HEK293T (cell line): ENCODE measurements around the gene LTA4H.

Source experiments
- CTCF ChIA-PET: fragments of 350-600 bp; formaldehyde crosslinking; extraction: SDS; loops from one replicate; lab custom pipeline; 2021; ENCODE audit warnings: antibody characterized with exemption, inconsistent platforms; lab: Yijun Ruan, JAX
- POLR2A ChIA-PET: fragments of 350-600 bp; formaldehyde crosslinking; extraction: SDS; loops from one replicate; lab custom pipeline; 2020; ENCODE audit warnings: antibody characterized with exemption, inconsistent platforms; lab: Yijun Ruan, JAX
- DNase-seq: peaks from one replicate; pipeline ENCODE4 v3.0.0; 2012; ENCODE audit warnings: mixed read lengths; ENCODE audit errors: extremely low spot score
- ARNT ChIP-seq: fragments of 450-650 bp; IDR thresholded peaks from 2 replicates; pipeline ENCODE4 v1.6.1; 2017; ENCODE audit warnings: mild to moderate bottlenecking
- BHLHE40 ChIP-seq: fragments of 450-650 bp; IDR thresholded peaks from 2 replicates; pipeline ENCODE4 v1.6.1; 2016; ENCODE audit warnings: mild to moderate bottlenecking, moderate library complexity, borderline replicate concordance
- CTBP1 ChIP-seq: fragments of 450-650 bp; IDR thresholded peaks from 2 replicates; pipeline ENCODE4 v1.6.1; 2016; ENCODE audit warnings: borderline replicate concordance
- ELF4 ChIP-seq: fragments of 450-650 bp; IDR thresholded peaks from 2 replicates; pipeline ENCODE4 v1.6.1; 2017; ENCODE audit warnings: antibody characterized with exemption
- FOXA1 ChIP-seq: fragments of 450-650 bp; IDR thresholded peaks from 2 replicates; pipeline ENCODE4 v1.6.1; 2016; ENCODE audit warnings: mild to moderate bottlenecking
- FOXK2 ChIP-seq: fragments of 450-650 bp; IDR thresholded peaks from 2 replicates; pipeline ENCODE4 v1.6.1; 2016; ENCODE audit warnings: mild to moderate bottlenecking
- FOXM1 ChIP-seq: fragments of 450-650 bp; IDR thresholded peaks from 2 replicates; pipeline ENCODE4 v1.6.1; 2017; ENCODE audit warnings: mild to moderate bottlenecking, borderline replicate concordance
- HDGF ChIP-seq: fragments of 450-650 bp; IDR thresholded peaks from 2 replicates; pipeline ENCODE4 v1.6.1; 2017; ENCODE audit warnings: antibody characterized with exemption, borderline replicate concordance
- L3MBTL2 ChIP-seq: fragments of 450-650 bp; conservative IDR thresholded peaks from 2 replicates; pipeline ENCODE4 v1.6.1; 2016; ENCODE audit warnings: mild to moderate bottlenecking
- LEF1 ChIP-seq: fragments of 450-650 bp; IDR thresholded peaks from 2 replicates; pipeline ENCODE4 v1.6.1; 2017; ENCODE audit warnings: mild to moderate bottlenecking, borderline replicate concordance
- NFRKB ChIP-seq: fragments of 450-650 bp; IDR thresholded peaks from 2 replicates; pipeline ENCODE4 v1.6.1; 2016; ENCODE audit warnings: mild to moderate bottlenecking, moderate library complexity
- SP1 ChIP-seq: fragments of 450-650 bp; IDR thresholded peaks from 2 replicates; pipeline ENCODE4 v1.6.1; 2017
- SUZ12 ChIP-seq: fragments of 450-650 bp; IDR thresholded peaks from 2 replicates; pipeline ENCODE4 v1.6.1; 2016; ENCODE audit warnings: mild to moderate bottlenecking
- TARDBP ChIP-seq: fragments of 450-650 bp; IDR thresholded peaks from 2 replicates; pipeline ENCODE4 v1.6.1; 2016
- ZNF384 ChIP-seq: fragments of 450-650 bp; IDR thresholded peaks from 2 replicates; pipeline ENCODE4 v1.6.1; 2016
- TF ChIP-seq, protein P1 (sequence below): fragments of 450-650 bp; IDR thresholded peaks from 2 replicates; pipeline ENCODE4 v1.6.1; 2016

The LTA4H gene

DNA sequence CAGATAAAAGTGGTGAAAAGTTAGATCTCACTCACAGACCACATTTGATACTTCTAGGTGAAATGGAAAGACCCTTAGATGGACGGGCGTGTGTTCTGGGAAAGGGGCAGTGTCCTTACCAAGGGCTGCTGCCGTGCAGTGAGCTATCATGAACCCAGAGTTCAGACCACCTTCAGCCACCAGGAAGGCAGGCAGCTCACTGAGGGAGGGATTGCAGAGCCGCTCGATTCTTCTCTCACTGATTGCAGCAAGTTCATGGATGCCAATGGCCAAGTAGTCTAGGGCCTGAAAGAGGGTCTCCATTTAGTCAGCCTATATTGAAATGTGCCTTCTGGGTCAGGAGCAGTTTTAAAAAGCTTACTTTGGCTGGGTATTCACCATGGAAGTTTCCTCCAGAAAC is 55.0 kb downstream of the LTA4H start:
- ChIA-PET POLR2A (no interaction called here), CTCF (interaction anchor here (0.6 kb wide), 1 partner anchor 1266 kb away, joined by 3 read pairs; no protein-coding TSS in a partner anchor)
- no peak for DNase-seq
- no peak for TF ChIP-seq BHLHE40
- TF ChIP-seq FOXM1 = no peak
- no peak for TF ChIP-seq ZNF384
- no peak for TF ChIP-seq L3MBTL2
- no peak for TF ChIP-seq TARDBP
- no peak for TF ChIP-seq CTBP1
- TF ChIP-seq HDGF = no peak
- no peak for TF ChIP-seq ELF4
- TF ChIP-seq SP1 = no peak
- TF ChIP-seq FOXK2 = no peak
- no peak for TF ChIP-seq FOXA1
- no peak for TF ChIP-seq NFRKB
- no peak for TF ChIP-seq SUZ12
- TF ChIP-seq, protein P1, sequence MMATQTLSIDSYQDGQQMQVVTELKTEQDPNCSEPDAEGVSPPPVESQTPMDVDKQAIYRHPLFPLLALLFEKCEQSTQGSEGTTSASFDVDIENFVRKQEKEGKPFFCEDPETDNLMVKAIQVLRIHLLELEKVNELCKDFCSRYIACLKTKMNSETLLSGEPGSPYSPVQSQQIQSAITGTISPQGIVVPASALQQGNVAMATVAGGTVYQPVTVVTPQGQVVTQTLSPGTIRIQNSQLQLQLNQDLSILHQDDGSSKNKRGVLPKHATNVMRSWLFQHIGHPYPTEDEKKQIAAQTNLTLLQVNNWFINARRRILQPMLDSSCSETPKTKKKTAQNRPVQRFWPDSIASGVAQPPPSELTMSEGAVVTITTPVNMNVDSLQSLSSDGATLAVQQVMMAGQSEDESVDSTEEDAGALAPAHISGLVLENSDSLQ = no peak
- no peak for TF ChIP-seq ARNT
- TF ChIP-seq LEF1 = no peak

DNA sequence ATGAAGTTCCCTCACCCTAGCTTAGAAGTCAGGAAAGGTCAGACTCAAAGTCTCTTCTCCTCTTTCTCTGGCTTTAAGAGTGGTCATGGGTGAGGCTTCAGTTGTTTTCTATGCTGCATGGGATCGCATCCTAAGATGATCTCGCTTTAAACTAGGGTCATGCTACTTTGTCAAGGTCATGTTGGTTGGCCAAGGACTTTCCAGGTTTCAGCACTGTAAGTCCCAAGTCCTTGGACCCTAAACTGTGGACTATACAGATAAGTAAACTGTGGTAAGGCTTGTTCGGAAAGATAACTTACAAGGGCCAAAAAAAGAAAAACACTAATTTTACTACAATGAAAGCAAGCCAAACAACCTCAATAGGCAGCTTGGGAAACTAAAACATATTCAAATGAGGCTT is 56.6 kb downstream of the LTA4H start:
- no peak for TF ChIP-seq HDGF
- TF ChIP-seq FOXM1 = no peak
- TF ChIP-seq L3MBTL2 = no peak
- TF ChIP-seq LEF1 = no peak
- DNase-seq = no peak
- POLR2A ChIA-PET = no interaction called here
- CTCF ChIA-PET = no interaction called here

DNA sequence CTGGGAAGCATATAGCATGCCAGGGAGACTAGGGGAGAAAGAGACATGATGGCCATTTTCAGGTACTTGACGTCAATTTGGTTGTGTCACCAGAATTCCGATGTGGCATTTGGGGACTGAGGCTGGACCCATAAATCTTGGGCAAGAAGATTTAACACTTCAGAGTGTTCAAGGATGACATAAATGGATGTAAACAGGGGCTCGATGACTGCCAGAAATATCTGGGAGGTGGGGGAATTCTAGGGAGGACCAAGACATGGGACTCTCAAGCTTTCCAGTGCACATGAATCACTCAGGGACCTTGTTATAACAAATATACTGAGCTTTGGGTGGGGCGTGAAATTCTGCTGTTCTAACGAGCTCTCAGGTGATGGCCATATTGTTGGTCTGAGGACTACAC is 57.0 kb downstream of the LTA4H start:
- ChIA-PET CTCF (no interaction called here), POLR2A (no interaction called here)
- no peak for DNase-seq

DNA sequence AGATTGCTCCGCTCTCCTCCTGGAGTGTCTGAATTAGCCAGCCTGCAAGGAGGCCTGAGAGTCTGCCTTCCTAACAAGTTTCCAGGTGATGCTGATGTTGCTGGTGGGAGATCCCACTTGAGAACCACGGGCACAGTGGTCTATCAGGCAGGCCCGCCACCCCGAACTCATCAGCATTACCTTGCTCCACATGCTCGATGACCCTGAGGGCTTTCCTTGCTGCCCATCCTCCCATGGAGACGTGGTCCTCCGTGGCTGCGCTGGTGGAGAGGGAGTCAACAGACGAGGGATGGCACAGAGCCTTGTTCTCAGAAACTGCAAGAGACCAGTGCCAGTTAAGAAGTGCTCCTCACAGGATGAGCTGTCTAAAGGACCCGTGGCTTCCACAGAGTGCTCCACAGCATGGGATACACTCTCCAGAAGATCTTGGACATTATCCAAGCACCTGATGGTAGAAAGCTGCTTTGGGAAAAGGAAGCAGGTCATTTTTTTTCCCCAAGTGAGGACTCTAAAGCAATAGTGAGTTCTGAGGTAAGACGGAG is 57.6 kb downstream of the LTA4H start:
- TF ChIP-seq FOXA1 (no peak), ZNF384 (no peak), BHLHE40 (no peak), ELF4 (no peak), HDGF (no peak), TARDBP (no peak), L3MBTL2 (no peak), CTBP1 (no peak), FOXM1 (no peak), LEF1 (no peak), SUZ12 (no peak), NFRKB (no peak), ARNT (no peak), FOXK2 (no peak), SP1 (no peak)
- TF ChIP-seq, protein P1 = no peak
- ChIA-PET CTCF (no interaction called here), POLR2A (no interaction called here)
- DNase-seq = no peak

More for the DNA sequence above, 57.0 kb downstream of the LTA4H start:
- TF ChIP-seq SUZ12 = no peak
- TF ChIP-seq ZNF384 = no peak
- no peak for TF ChIP-seq L3MBTL2
- no peak for TF ChIP-seq BHLHE40
- TF ChIP-seq TARDBP = no peak

DNA sequence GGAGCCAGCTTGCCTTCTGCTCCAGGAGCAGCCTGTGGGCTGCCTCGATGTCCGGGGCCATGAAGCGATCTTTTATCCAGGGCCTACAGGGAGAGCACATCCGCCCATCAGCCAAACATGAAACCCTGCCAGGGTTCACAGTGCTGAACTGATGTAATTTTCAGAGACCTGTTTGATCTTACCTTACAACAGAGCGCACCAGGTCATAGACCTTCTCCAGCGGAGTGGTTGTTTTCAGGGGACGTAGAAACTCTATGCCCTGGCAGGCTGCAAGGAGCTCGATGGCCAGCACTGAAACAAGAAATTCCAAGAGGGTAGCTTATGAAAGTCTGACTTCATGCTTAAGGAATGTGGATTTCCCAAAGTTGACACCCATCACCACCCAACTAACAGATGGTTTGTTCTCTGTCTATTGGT is 59.0 kb downstream of the LTA4H start:
- POLR2A ChIA-PET = no interaction called here

DNA sequence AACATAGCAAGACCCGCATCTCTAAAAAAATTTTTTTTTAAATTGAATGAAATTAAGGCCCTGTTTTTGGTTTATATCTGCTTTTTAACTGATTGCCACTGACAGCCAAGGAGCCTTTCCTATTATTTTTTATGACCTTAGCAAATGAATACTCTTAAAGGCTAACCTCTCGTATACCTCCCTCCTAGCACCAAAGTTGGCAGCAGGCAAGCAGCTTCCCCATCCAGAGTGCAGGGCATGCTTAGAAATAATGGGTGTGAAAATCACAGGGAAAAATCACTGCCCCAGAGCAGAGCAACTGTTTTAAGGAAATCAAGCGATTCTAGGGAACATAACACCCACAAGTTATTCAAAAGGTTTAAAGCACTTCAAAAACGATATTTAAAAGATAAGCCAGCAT is 59.9 kb downstream of the LTA4H start:
- POLR2A ChIA-PET = no interaction called here
- no peak for DNase-seq
- CTCF ChIA-PET = interaction anchor here (1.0 kb wide), 1 partner anchor 23 kb away, joined by 5 read pairs; no protein-coding TSS in a partner anchor
- no peak for TF ChIP-seq LEF1

More for the DNA sequence above, 59.0 kb downstream of the LTA4H start:
- DNase-seq = no peak
- TF ChIP-seq CTBP1 = no peak
- no peak for TF ChIP-seq ZNF384
- TF ChIP-seq, protein P1 = no peak
- no peak for TF ChIP-seq LEF1
- TF ChIP-seq BHLHE40 = no peak
- no peak for TF ChIP-seq TARDBP
- TF ChIP-seq FOXM1 = no peak
- CTCF ChIA-PET = no interaction called here

DNA sequence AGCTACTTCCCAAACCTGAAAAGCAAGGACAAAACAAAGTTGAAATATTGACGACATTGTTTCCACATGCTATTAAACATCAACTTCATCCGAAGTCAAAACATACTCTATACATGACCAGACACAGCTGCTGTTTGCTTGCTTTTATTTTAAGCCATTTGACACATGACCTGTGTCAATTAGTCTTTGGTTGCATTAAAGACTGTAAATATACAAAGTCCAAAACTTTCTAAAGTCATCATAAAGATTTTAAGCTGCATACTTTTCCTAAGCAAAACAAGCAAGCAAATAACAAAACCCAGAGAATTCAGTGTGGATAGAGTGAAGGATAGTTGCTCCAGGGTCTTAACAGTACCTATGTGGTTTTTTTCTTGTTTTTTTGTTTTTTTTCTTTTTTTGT is 61.0 kb downstream of the LTA4H start:
- TF ChIP-seq FOXM1 (no peak), BHLHE40 (no peak), ZNF384 (no peak), SUZ12 (no peak), FOXA1 (no peak), ARNT (no peak), TARDBP (no peak), LEF1 (no peak), ELF4 (no peak), HDGF (no peak)
- TF ChIP-seq, protein P1 = no peak
- ChIA-PET CTCF (no interaction called here), POLR2A (no interaction called here)
- DNase-seq = no peak
